Type B pancreatic cell (in vitro differentiated cells): Measurements from ENCODE around the gene LRMDA. TPM values are rescaled to one million over a fixed set of nuclear protein-coding genes. Genes with fewer than 3 reads are reported as not detected.

Source experiments
- DNase-seq: peaks from one replicate; pipeline ENCODE4 v3.0.0; 2021; ENCODE audit warnings: mixed read lengths; ENCODE audit not compliant: unreplicated experiment; ENCODE audit errors: extremely low spot score
- H3K27ac Mint-ChIP-seq: 2 replicates; pipeline ENCODE4 v1.8.0; 2021; ENCODE audit warnings: mild to moderate bottlenecking, mixed read lengths
- H3K27me3 Mint-ChIP-seq: 2 replicates; pipeline ENCODE4 v1.8.0; 2021; ENCODE audit warnings: mixed read lengths
- H3K36me3 Mint-ChIP-seq: 2 replicates; pipeline ENCODE4 v1.8.0; 2021; ENCODE audit warnings: mixed read lengths
- H3K4me1 Mint-ChIP-seq: one replicate; pipeline ENCODE4 v1.8.0; 2021; ENCODE audit warnings: mixed read lengths; ENCODE audit not compliant: unreplicated experiment
- H3K4me3 Mint-ChIP-seq: 2 replicates; pipeline ENCODE4 v1.8.0; 2021; ENCODE audit warnings: mild to moderate bottlenecking, mixed read lengths
- H3K9me3 Mint-ChIP-seq: 2 replicates; pipeline ENCODE4 v1.8.0; 2021; ENCODE audit warnings: mixed read lengths
- total RNA-seq: library from RNA; stranded (reverse); gene quantifications from 2 replicates; pipeline ENCODE4 v1.2.1, GENCODE V29; 2021; ENCODE audit warnings: low replicate concordance
- TF ChIP-seq, protein P1 (sequence below): fragments of 200-600 bp; sonication (generic); conservative IDR thresholded peaks from 2 replicates; pipeline ENCODE4 v1.5.0; 2021; ENCODE audit warnings: antibody characterized with exemption, mild to moderate bottlenecking

LRMDA gene
- total RNA-seq, 1 donor from 2014 or later = 2.0 TPM

DNA sequence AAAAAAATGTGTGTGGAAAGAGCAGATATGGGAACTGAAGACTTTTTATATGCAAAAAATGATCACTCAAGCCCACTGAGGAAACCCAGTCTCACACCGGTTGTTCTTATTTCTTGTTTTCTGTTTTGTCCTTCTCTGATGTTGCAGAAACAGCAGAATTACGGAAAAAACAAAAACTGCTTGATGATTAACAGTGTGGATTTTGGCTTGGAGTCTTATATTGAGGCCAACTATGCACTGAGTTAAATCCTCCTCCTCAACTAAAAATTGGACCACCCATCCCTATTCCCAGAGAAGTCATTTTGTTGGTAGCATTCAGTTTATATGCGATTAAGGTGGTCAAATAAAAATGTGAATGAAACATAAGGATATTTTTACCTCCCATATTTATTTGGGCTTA is 246.1 kb downstream of the LRMDA start:
- Mint-ChIP-seq H3K4me3 (no peak overlapping the region), H3K27me3 (peaks cover 62% of the 10 kb centered on the region), H3K27ac (no peak overlapping the region), H3K4me1 (peaks cover 16% of the 10 kb centered on the region), H3K9me3 (no peaks in the 10 kb centered on the region), H3K36me3 (no peaks in the 10 kb centered on the region)
- TF ChIP-seq, protein P1, sequence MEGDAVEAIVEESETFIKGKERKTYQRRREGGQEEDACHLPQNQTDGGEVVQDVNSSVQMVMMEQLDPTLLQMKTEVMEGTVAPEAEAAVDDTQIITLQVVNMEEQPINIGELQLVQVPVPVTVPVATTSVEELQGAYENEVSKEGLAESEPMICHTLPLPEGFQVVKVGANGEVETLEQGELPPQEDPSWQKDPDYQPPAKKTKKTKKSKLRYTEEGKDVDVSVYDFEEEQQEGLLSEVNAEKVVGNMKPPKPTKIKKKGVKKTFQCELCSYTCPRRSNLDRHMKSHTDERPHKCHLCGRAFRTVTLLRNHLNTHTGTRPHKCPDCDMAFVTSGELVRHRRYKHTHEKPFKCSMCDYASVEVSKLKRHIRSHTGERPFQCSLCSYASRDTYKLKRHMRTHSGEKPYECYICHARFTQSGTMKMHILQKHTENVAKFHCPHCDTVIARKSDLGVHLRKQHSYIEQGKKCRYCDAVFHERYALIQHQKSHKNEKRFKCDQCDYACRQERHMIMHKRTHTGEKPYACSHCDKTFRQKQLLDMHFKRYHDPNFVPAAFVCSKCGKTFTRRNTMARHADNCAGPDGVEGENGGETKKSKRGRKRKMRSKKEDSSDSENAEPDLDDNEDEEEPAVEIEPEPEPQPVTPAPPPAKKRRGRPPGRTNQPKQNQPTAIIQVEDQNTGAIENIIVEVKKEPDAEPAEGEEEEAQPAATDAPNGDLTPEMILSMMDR = no peak
- no peak for DNase-seq

DNA sequence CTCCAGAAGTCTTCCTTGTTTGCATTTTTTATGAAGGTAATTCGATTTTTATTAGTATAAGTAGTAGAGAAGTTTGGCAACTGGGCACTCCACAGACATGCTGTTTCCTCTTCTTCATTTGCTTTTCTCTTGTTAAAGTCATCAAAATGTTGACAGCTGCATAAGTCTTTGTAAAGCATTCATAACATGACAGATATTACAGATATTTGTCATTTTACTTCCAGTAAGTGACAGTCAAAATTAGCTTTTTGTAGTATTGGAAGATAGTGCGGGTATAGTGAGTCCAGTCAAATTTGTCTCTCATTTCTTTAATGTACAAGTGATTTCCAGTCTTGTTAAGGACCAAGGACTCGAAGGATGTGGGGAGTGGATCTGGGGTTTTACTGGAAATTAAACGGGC is 247.1 kb downstream of the LRMDA start:
- no peak for DNase-seq
- H3K4me1 Mint-ChIP-seq = peaks cover 9% of the 10 kb centered on the region
- no peak overlapping the region for H3K4me3 Mint-ChIP-seq
- no peak overlapping the region for H3K27ac Mint-ChIP-seq
- no peaks in the 10 kb centered on the region for H3K9me3 Mint-ChIP-seq
- TF ChIP-seq, protein P1 = no peak
- peaks cover 60% of the 10 kb centered on the region for H3K27me3 Mint-ChIP-seq
- no peaks in the 10 kb centered on the region for H3K36me3 Mint-ChIP-seq

DNA sequence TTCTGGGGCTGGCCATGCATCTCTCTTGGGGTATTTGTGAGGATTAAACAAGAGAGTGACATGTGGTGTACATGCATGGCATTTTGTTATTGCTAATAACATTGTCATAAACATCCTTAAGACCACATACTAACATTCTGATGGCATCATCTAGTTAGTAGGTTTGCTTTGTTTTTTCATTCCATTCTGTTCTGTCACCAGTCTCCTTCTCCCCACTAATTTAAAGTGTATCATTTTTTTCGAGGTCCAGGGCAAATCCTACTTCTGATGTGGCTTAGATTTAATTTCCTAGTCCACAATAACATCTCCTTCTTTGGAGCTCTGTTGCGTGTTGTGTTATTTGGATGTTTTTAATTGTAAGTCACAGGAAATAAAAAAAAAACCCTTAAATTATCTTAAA is 248.1 kb downstream of the LRMDA start:
- Mint-ChIP-seq H3K27ac (no peak overlapping the region), H3K4me1 (peaks cover 5% of the 10 kb centered on the region), H3K4me3 (no peak overlapping the region), H3K36me3 (no peaks in the 10 kb centered on the region), H3K9me3 (no peaks in the 10 kb centered on the region), H3K27me3 (peaks cover 51% of the 10 kb centered on the region)
- DNase-seq = no peak
- TF ChIP-seq, protein P1 = no peak

DNA sequence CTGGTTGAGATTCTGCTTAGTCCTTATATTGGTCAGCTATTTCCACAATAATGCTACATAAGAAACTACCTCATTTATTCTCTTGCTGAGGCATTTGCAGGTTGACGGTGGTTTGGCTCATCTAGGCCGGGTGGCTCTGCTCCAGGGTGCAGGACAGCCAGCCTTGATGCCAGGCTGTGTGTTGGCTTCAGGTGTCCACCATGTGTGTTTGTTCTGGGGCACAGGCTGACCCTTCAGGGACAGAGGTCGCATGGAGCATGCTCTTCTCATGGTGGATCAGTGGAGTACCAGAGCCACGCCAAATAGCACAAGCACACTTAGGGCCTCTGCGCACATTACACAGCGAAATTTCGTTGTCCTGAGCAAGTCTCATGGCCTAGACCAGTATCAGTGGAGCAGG is 249.9 kb downstream of the LRMDA start:
- H3K27me3 Mint-ChIP-seq = peaks cover 45% of the 10 kb centered on the region
- DNase-seq = no peak
- H3K4me1 Mint-ChIP-seq = peaks cover 5% of the 10 kb centered on the region
- no peak overlapping the region for H3K4me3 Mint-ChIP-seq
- TF ChIP-seq, protein P1 = no peak
- no peak overlapping the region for H3K27ac Mint-ChIP-seq
- H3K9me3 Mint-ChIP-seq = no peaks in the 10 kb centered on the region
- no peaks in the 10 kb centered on the region for H3K36me3 Mint-ChIP-seq

DNA sequence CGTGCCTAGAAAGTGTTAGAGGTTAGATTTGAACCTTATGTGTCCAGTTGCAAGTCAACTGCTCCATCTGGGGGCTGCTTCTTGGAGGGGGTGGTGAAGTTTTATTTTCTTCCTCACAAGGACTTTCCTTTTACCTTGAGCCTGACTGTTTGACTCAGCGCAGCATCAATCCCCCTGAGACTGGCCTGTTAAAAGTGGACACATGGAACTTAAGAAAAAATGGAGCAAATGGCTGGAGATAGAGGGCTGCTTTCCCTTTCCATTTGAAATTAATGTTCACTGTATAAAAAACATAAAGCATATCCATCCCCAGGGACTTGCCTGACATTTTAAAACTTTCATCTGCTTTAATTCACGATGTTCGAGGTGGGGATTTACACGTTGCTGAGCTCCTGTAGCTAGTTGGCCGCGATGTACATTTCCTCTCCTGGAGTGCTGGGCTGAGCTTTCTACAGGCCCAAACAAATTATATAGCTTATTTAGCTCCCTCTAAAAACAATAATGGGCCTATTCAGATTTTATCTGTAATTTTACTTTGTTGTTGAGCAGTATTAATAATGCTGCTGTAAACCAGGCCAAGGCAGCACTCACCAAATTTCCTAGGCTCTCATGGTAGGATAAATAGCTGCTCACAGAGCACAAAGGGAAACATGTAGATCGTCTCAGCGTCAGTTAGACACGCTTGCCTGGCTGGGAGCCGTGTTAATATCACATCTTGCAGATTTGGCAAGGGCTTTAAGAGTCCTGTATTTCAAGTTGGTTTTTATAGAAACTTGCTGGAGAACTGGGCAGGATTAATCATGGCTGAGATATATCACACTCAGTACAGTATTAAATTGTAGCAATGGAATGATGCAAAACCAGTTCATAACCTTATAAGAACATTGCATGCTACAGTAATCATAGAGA is 251.5 kb downstream of the LRMDA start:
- no peak for DNase-seq
- peaks cover 8% of the 10 kb centered on the region for H3K9me3 Mint-ChIP-seq
- H3K36me3 Mint-ChIP-seq = peaks cover 3% of the 10 kb centered on the region
- H3K27ac Mint-ChIP-seq = no peak overlapping the region
- no peak overlapping the region for H3K4me3 Mint-ChIP-seq
- H3K4me1 Mint-ChIP-seq = peaks cover 5% of the 10 kb centered on the region
- peaks cover 52% of the 10 kb centered on the region for H3K27me3 Mint-ChIP-seq
- TF ChIP-seq, protein P1 = no peak
